CD14-positive monocyte (primary cell): ENCODE measurements around the gene SF3B3. TPM values are rescaled to one million over a fixed set of nuclear protein-coding genes. Genes with fewer than 3 reads are reported as not detected.
"Not testable (repeated sequence)": the region's sequence is repeated elsewhere in the genome, so short reads cannot be mapped to it uniquely, and the experiment has no call there.

ENCODE experiments used
- DNase-seq, 3 donors: peaks; one replicate each; pipeline ENCODE4 v3.0.0-alpha.2; 2011 to 2022
- H2AFZ ChIP-seq: 2 replicates; pipeline ENCODE4 v1.6.0; 2012; ENCODE audit warnings: mild to moderate bottlenecking, low read depth, low read length, inconsistent platforms; ENCODE audit not compliant: insufficient read depth, poor library complexity, severe bottlenecking
- H3K27ac ChIP-seq, 2 donors: 1 replicate in 1 of 2; 2 replicates in 1 of 2; pipeline ENCODE4 v1.5.1; 2012 to 2013; ENCODE audit warnings: low read length in 2 of 2, control low read depth in 1 of 2, inconsistent platforms in 1 of 2, low read depth in 1 of 2, mild to moderate bottlenecking in 1 of 2
- H3K27me3 ChIP-seq, 2 donors: one replicate each; pipeline versions ENCODE4 v1.6.0 to v1.6.1; 2011 to 2013; ENCODE audit warnings: low read length in 2 of 2; ENCODE audit not compliant: control insufficient read depth in 2 of 2, insufficient read depth in 2 of 2
- H3K36me3 ChIP-seq, 2 donors: replicated peaks in 1 of 2; 1 replicate in 1 of 2; 2 replicates in 1 of 2; pipeline versions ENCODE4 v1.5.1 to v1.6.1; 2012 to 2013; ENCODE audit warnings: low read length in 2 of 2, control low read depth in 1 of 2, inconsistent platforms in 1 of 2, mild to moderate bottlenecking in 1 of 2; ENCODE audit not compliant: insufficient read depth in 2 of 2, control insufficient read depth in 1 of 2
- H3K4me1 ChIP-seq, 2 donors: 1 replicate in 1 of 2; 2 replicates in 1 of 2; pipeline versions ENCODE4 v1.5.1 to v1.6.1; 2012 to 2013; ENCODE audit warnings: low read length in 2 of 2, control low read depth in 1 of 2, inconsistent platforms in 1 of 2, mild to moderate bottlenecking in 1 of 2, moderate library complexity in 1 of 2; ENCODE audit not compliant: insufficient read depth in 2 of 2, control insufficient read depth in 1 of 2
- H3K4me2 ChIP-seq: replicated peaks from 2 replicates; pipeline ENCODE3; 2012; ENCODE audit warnings: low read length, moderate library complexity, mild to moderate bottlenecking; ENCODE audit not compliant: poor library complexity, severe bottlenecking; ENCODE audit errors: extremely low read depth
- H3K4me3 ChIP-seq, 3 experiments: fragments of 200-600 bp in 1 of 3; sonication (generic) in 1 of 3; replicated peaks in 1 of 3; 1 replicate in 2 of 3; 2 replicates in 1 of 3; pipeline ENCODE4 v1.5.1; 2011 to 2013; ENCODE audit warnings: low read length in 3 of 3, mild to moderate bottlenecking in 3 of 3, control low read depth in 2 of 3, low read depth in 2 of 3, inconsistent platforms in 1 of 3, moderate library complexity in 1 of 3
- H3K79me2 ChIP-seq: 2 replicates; pipeline ENCODE4 v1.6.0; 2012; ENCODE audit warnings: mild to moderate bottlenecking, control low read depth, inconsistent platforms, low read length, moderate library complexity; ENCODE audit not compliant: insufficient read depth
- H3K9ac ChIP-seq: 2 replicates; pipeline ENCODE4 v1.6.0; 2017; ENCODE audit warnings: low read length, mild to moderate bottlenecking; ENCODE audit not compliant: insufficient read depth, poor library complexity, severe bottlenecking
- H3K9me3 ChIP-seq, 2 donors: replicated peaks in 1 of 2; 1 replicate in 1 of 2; 2 replicates in 1 of 2; pipeline versions ENCODE4 v1.5.1 to v1.6.1; 2012 to 2013; ENCODE audit warnings: low read length in 2 of 2, control low read depth in 1 of 2; ENCODE audit not compliant: control insufficient read depth in 1 of 2, insufficient read depth in 1 of 2
- H4K20me1 ChIP-seq: 2 replicates; pipeline ENCODE4 v1.6.0; 2012; ENCODE audit warnings: mild to moderate bottlenecking, low read length, control low read depth, moderate library complexity; ENCODE audit not compliant: insufficient read depth
- H3K27ac Mint-ChIP-seq, 7 donors: one replicate each; pipeline ENCODE4 v1.8.0; 2020; ENCODE audit warnings: mild to moderate bottlenecking in 7 of 7, mixed read lengths in 7 of 7, moderate library complexity in 6 of 7, inconsistent platforms in 2 of 7
- H3K27me3 Mint-ChIP-seq, 3 donors: one replicate each; pipeline ENCODE4 v1.8.0; 2021 to 2022; ENCODE audit warnings: low read depth in 3 of 3, mild to moderate bottlenecking in 3 of 3, mixed read lengths in 3 of 3, moderate library complexity in 3 of 3, inconsistent platforms in 1 of 3
- H3K36me3 Mint-ChIP-seq, 2 donors: one replicate each; pipeline ENCODE4 v1.8.0; 2020; ENCODE audit warnings: mixed read lengths in 2 of 2, inconsistent platforms in 1 of 2, mild to moderate bottlenecking in 1 of 2
- H3K4me1 Mint-ChIP-seq: one replicate; pipeline ENCODE4 v1.8.0; 2020; ENCODE audit warnings: mild to moderate bottlenecking, mixed read lengths
- H3K4me3 Mint-ChIP-seq, 2 donors: one replicate each; pipeline ENCODE4 v1.8.0; 2020; ENCODE audit warnings: mild to moderate bottlenecking in 2 of 2, mixed read lengths in 2 of 2, moderate library complexity in 1 of 2
- H3K9me3 Mint-ChIP-seq, 7 donors: one replicate each; pipeline ENCODE4 v1.8.0; 2020 to 2022; ENCODE audit warnings: mixed read lengths in 7 of 7, mild to moderate bottlenecking in 6 of 7, moderate library complexity in 6 of 7, inconsistent platforms in 2 of 7
- CTCF ChIP-seq: fragments of 200-600 bp; IDR thresholded peaks from one replicate; pipeline ENCODE4 v1.8.0; 2022; ENCODE audit warnings: antibody characterized with exemption, mild to moderate bottlenecking
- WGBS: methylation state at CpG from one replicate; pipeline ENCODE4 v1.1.5; 2013; ENCODE audit warnings: missing lambda C conversion rate; ENCODE audit not compliant: insufficient coverage; 5-methylcytosine and 5-hydroxymethylcytosine counted together
- intact Hi-C, 2 donors: fragments of 100-400 bp; cut with micrococcal nuclease; formaldehyde crosslinking; loops; one replicate each; pipeline versions ENCODE4 v1.15.0 to v1.15.1; 2023
- polyA plus RNA-seq, 3 donors: library from polyadenylated mRNA; depleted of rRNA in 1 of 3; unstranded in 2 of 3; stranded (reverse) in 1 of 3; fragments of 300-500 nt in 2 of 3; fragments of >200 nt in 1 of 3; fragmentation: Illumina TruSeq in 2 of 3; gene quantifications; 1 replicate in 2 of 3; 2 replicates in 1 of 3; pipeline ENCODE4 v1.2.3, GENCODE V29; 2012 to 2021

Gene SF3B3
- polyA plus RNA-seq, 3 donors: 34.2 to 52.3 (median 42.1) TPM

- H3K9ac ChIP-seq: no peak overlapping the region
- TF ChIP-seq CTCF: no peak
- intact Hi-C loops: no loop called here
- no peak overlapping the region for H3K4me3 ChIP-seq
- H3K9me3 Mint-ChIP-seq: peaks cover 0 to 1% (median 0%) of the 10 kb centered on the region in 7 donors
- no peak overlapping the region for H2AFZ ChIP-seq
- no peaks in the 10 kb centered on the region for H3K79me2 ChIP-seq
- no peak overlapping the region for H3K27ac ChIP-seq
- H3K4me1 Mint-ChIP-seq: no peaks in the 10 kb centered on the region
- H3K27me3 ChIP-seq: no peaks in the 10 kb centered on the region
- peak overlapping the region in 1 of 7 donors; percentile 24 for H3K27ac Mint-ChIP-seq
- DNase-seq: no peak
- H3K4me2 ChIP-seq: no peak overlapping the region
- no peaks in the 10 kb centered on the region for H3K36me3 ChIP-seq
- H3K36me3 Mint-ChIP-seq: no peaks in the 10 kb centered on the region
- H3K27me3 Mint-ChIP-seq: peaks cover 4 to 8% (median 5%) of the 10 kb centered on the region in 3 donors
- H4K20me1 ChIP-seq: no peaks in the 10 kb centered on the region
- WGBS: 59% methylated on average over 3 of the region's 4 CpGs
- H3K4me1 ChIP-seq: no peaks in the 10 kb centered on the region
- no peak overlapping the region for H3K4me3 Mint-ChIP-seq
- no peaks in the 10 kb centered on the region for H3K9me3 ChIP-seq
Observed at GRCh38 chr16:70588565-70588964, 64.9 kb downstream of the SF3B3 start.

GRCh38 chr16:70589416-70589815 is 65.8 kb downstream of the SF3B3 start:
- intact Hi-C loops, H3K27me3 Mint-ChIP-seq, H3K4me1 ChIP-seq, H3K9ac ChIP-seq, H2AFZ ChIP-seq, H3K4me1 Mint-ChIP-seq, H3K27ac ChIP-seq, H3K9me3 Mint-ChIP-seq, H3K4me3 ChIP-seq, H3K79me2 ChIP-seq, H3K27me3 ChIP-seq, H4K20me1 ChIP-seq, H3K36me3 Mint-ChIP-seq, H3K9me3 ChIP-seq, H3K36me3 ChIP-seq, DNase-seq, H3K4me3 Mint-ChIP-seq, H3K4me2 ChIP-seq: not testable (repeated sequence)
- no CpG with 5 or more reads among the region's 3 CpGs for WGBS
- peak overlapping the region in 1 of 7 donors; percentile 38 for H3K27ac Mint-ChIP-seq
